Activated CD8-positive, alpha-beta T cell treated with anti-CD3 and anti-CD28 coated beads for 36 hours (primary cell): ENCODE measurements around the gene RSAD1. TPM values are rescaled to one million over a fixed set of nuclear protein-coding genes. Genes with fewer than 3 reads are reported as not detected.
A peak's percentile ranks its signal among the peaks of the same experiment; 100 is the strongest.

Experiments
- ATAC-seq: fragments of 200-7000 bp; cut with Tn5 transposase; one replicate; pipeline ENCODE4 v1.10.0; 2021; ENCODE audit warnings: mild to moderate bottlenecking, moderate library complexity
- CTCF ChIA-PET: fragments of 350-600 bp; sonication (Branson Sonifier 250); formaldehyde crosslinking; loops from one replicate; lab custom pipeline; 2021; ENCODE audit warnings: antibody characterized with exemption; lab: Charles Lee
- POLR2A ChIA-PET: fragments of 350-600 bp; sonication (Branson Sonifier 250); formaldehyde crosslinking; loops from one replicate; lab custom pipeline; 2021; ENCODE audit warnings: antibody characterized with exemption; lab: Charles Lee
- DNase-seq: peaks from one replicate; pipeline ENCODE4 v3.0.0-alpha.2; 2020
- H3K27ac Mint-ChIP-seq: one replicate; pipeline ENCODE4 v1.8.0; 2021; ENCODE audit warnings: mild to moderate bottlenecking, mixed read lengths
- H3K27me3 Mint-ChIP-seq: one replicate; pipeline ENCODE4 v1.8.0; 2021; ENCODE audit warnings: mixed read lengths
- H3K36me3 Mint-ChIP-seq: one replicate; pipeline ENCODE4 v1.8.0; 2021; ENCODE audit warnings: low read depth, mixed read lengths
- H3K4me1 Mint-ChIP-seq: one replicate; pipeline ENCODE4 v1.8.0; 2021; ENCODE audit warnings: low read depth, mixed read lengths
- H3K4me3 Mint-ChIP-seq: one replicate; pipeline ENCODE4 v1.8.0; 2021; ENCODE audit warnings: mild to moderate bottlenecking, moderate library complexity, mixed read lengths
- H3K9me3 Mint-ChIP-seq: one replicate; pipeline ENCODE4 v1.8.0; 2021; ENCODE audit warnings: mixed read lengths
- CTCF ChIP-seq: fragments of 200-600 bp; IDR thresholded peaks from one replicate; pipeline ENCODE4 v1.8.0; 2022; ENCODE audit warnings: antibody characterized with exemption, mild to moderate bottlenecking
- intact Hi-C: fragments of 100-400 bp; cut with micrococcal nuclease; formaldehyde crosslinking; loops from one replicate; pipeline ENCODE4 v1.10.0; 2022
- total RNA-seq, 2 experiments: library from RNA; stranded (reverse); gene quantifications; one replicate each; pipeline ENCODE4 v1.2.3, GENCODE V29; 2021

RSAD1 gene
- total RNA-seq, 2 experiments from 2014 or later = 39.2 to 40.7 TPM

GRCh38 chr17:50508573-50509460, 30.2 kb downstream of the RSAD1 start:
- ChIA-PET POLR2A (interaction anchor here (0.8 kb wide), 1 partner anchor 29 kb away, joined by 4 read pairs; the partner anchor contains the start of gene RSAD1), CTCF (interaction anchor here (1.7 to 2.6 kb wide), 2 partner anchors 30 to 112 kb away, joined by 7 to 12 read pairs; partner anchors contain the start of genes LRRC59 and RSAD1)
- no peak for ATAC-seq
- Mint-ChIP-seq H3K4me1 (peaks cover 50% of the 10 kb centered on the region), H3K27ac (peak overlapping the region; percentile 89), H3K9me3 (no peaks in the 10 kb centered on the region), H3K36me3 (peaks cover 8% of the 10 kb centered on the region), H3K4me3 (peak overlapping the region; percentile 97), H3K27me3 (no peaks in the 10 kb centered on the region)
- no peak for DNase-seq
- TF ChIP-seq CTCF = no peak
- intact Hi-C loops = no loop called here

- H3K27me3 Mint-ChIP-seq = no peaks in the 10 kb centered on the region
- intact Hi-C loops = no loop called here
- ATAC-seq = peak; percentile 76
- H3K9me3 Mint-ChIP-seq = no peaks in the 10 kb centered on the region
- no peak for TF ChIP-seq CTCF
- peak overlapping the region; percentile 79 for H3K27ac Mint-ChIP-seq
- peak; percentile 78 for DNase-seq
- peaks cover 37% of the 10 kb centered on the region for H3K4me1 Mint-ChIP-seq
- H3K4me3 Mint-ChIP-seq = no peak overlapping the region
- ChIA-PET POLR2A (interaction anchor here (0.8 to 1.5 kb wide), 4 partner anchors 10 to 356 kb away, joined by 3 to 6 read pairs (median 4); partner anchors contain the start of gene TOB1), CTCF (interaction anchor here (0.8 to 2.6 kb wide), 4 partner anchors 9 to 115 kb away, joined by 3 to 7 read pairs (median 5); partner anchors contain the start of gene LRRC59)
- H3K36me3 Mint-ChIP-seq = peaks cover 8% of the 10 kb centered on the region
Measured at GRCh38 chr17:50511058-50511457, 32.4 kb downstream of the RSAD1 start.

GRCh38 chr17:50513495-50513894, 34.8 kb downstream of the RSAD1 start:
- H3K27ac Mint-ChIP-seq = no peak overlapping the region
- no peaks in the 10 kb centered on the region for H3K27me3 Mint-ChIP-seq
- POLR2A ChIA-PET = interaction anchor here (1.2 kb wide), 1 partner anchor 34 kb away, joined by 3 read pairs; no protein-coding TSS in a partner anchor
- TF ChIP-seq CTCF = no peak
- H3K9me3 Mint-ChIP-seq = no peaks in the 10 kb centered on the region
- intact Hi-C loops = no loop called here
- ATAC-seq (no peak), DNase-seq (no peak)
- H3K4me1 Mint-ChIP-seq = peaks cover 32% of the 10 kb centered on the region
- H3K36me3 Mint-ChIP-seq = peaks cover 8% of the 10 kb centered on the region
- CTCF ChIA-PET = interaction anchor here (0.6 kb wide), 1 partner anchor 474 kb away, joined by 3 read pairs; no protein-coding TSS in a partner anchor
- no peak overlapping the region for H3K4me3 Mint-ChIP-seq

GRCh38 chr17:50514388-50514787, 35.7 kb downstream of the RSAD1 start:
- ChIA-PET CTCF (interaction anchor here (1.1 to 1.2 kb wide), 2 partner anchors 13 to 31 kb away, joined by 3 to 7 read pairs; no protein-coding TSS in a partner anchor), POLR2A (interaction anchor here (1.2 kb wide), 1 partner anchor 31 kb away, joined by 3 read pairs; no protein-coding TSS in a partner anchor)
- Mint-ChIP-seq H3K36me3 (peaks cover 4% of the 10 kb centered on the region), H3K4me1 (peaks cover 26% of the 10 kb centered on the region), H3K27ac (no peak overlapping the region), H3K4me3 (no peak overlapping the region), H3K27me3 (no peaks in the 10 kb centered on the region), H3K9me3 (no peaks in the 10 kb centered on the region)
- DNase-seq (no peak), ATAC-seq (no peak)
- no peak for TF ChIP-seq CTCF
- intact Hi-C loops = no loop called here
